GM12874 (cell line): ENCODE data around the gene SERPINA4.

Experiments
- TF ChIP-seq, protein P1 (sequence below): IDR thresholded peaks from 2 replicates; pipeline ENCODE4 v1.5.1; 2011; ENCODE audit warnings: low read depth, mild to moderate bottlenecking, control low read depth, low read length, moderate library complexity; ENCODE audit not compliant: insufficient read depth

The SERPINA4 gene

DNA sequence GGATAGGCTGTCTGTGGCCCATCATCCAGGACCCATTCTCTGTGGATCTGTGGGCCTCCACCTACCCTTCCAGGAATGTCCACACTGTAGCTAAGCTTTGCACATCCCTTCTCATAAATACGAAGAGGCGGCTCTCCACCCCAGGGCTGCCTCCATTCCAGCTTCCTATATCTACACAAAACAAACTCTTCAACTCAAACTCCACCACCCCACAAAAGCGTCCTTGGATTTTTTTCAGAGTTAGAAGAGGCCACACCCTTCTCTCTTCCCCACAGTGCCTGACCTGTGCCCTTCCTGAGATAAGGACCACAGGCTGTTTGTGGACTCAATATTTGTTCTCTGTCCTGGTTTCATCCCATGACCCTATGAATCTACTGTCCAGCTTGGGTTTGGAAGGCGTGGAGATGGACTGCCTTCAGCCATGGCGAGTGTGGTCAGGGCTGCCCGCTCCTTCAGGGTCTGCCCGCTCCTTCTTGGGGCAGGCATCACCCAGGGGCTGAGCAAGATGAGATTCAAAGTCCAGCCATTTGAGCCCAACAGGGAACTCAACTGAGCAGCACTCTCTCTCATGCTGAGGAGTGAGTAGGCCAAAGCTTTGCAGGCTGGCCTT is 39.0 kb upstream of the SERPINA4 start:
- TF ChIP-seq, protein P1, sequence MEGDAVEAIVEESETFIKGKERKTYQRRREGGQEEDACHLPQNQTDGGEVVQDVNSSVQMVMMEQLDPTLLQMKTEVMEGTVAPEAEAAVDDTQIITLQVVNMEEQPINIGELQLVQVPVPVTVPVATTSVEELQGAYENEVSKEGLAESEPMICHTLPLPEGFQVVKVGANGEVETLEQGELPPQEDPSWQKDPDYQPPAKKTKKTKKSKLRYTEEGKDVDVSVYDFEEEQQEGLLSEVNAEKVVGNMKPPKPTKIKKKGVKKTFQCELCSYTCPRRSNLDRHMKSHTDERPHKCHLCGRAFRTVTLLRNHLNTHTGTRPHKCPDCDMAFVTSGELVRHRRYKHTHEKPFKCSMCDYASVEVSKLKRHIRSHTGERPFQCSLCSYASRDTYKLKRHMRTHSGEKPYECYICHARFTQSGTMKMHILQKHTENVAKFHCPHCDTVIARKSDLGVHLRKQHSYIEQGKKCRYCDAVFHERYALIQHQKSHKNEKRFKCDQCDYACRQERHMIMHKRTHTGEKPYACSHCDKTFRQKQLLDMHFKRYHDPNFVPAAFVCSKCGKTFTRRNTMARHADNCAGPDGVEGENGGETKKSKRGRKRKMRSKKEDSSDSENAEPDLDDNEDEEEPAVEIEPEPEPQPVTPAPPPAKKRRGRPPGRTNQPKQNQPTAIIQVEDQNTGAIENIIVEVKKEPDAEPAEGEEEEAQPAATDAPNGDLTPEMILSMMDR: no peak

DNA sequence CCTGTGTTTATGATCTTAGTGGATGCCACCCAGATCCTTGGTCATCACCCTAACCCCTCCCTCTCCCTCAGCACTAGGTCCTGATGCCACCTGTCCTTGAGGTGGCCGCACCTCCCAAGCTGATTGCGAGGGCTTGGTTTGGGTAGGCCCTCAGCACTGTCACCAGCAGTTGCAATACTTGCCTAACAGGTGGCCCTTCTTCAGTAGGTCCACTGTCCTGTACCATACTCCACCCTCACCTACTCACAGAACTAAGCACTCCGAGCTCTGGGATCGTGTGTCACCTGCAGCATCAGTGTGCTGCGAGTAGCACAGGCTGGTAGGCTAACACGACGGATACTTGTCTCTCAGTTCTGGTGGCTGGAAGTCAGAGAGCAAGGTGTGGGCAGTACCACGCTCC is 38.0 kb upstream of the SERPINA4 start:
- TF ChIP-seq, protein P1: no peak

- TF ChIP-seq, protein P1: no peak
Measured at GRCh38 chr14:94524093-94524492, 37.1 kb upstream of the SERPINA4 start.

DNA sequence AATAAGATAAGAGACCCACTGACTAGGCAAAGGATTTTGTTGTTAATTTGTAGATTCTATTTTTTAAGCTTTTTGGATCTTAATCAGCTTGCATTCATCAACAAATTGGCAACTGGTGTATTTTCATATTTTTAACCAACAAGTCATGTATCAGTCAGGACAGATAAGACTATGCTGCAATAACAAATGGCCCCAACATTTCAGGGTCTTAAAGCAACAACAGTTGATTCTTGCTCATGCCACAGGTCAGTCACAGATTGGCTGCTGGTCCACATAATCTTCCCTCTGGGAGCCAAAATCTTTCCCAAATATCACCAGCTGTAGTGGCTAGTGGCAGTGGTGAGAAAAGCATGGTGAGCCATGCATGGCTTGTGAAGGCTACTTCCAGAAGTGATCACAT is 30.1 kb upstream of the SERPINA4 start:
- TF ChIP-seq, protein P1: no peak

DNA sequence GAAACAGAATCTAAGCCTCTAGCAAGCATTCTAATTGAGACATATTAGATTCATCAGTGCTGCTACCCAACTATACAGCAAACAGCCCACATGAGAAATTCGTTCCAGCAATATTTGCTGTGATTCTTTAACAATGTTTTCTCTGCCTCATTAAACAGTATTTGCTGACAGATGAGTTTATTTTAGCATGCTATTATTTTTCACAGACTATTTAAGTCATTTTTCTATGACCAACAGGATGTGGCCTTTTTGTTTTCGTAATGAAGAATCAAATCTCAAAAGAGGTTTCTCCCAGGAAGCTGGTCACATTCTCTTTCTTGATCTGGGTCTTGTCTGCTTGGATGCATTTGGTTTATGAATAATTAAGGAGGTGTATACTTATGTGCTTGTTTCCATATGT is 28.8 kb upstream of the SERPINA4 start:
- TF ChIP-seq, protein P1: no peak

DNA sequence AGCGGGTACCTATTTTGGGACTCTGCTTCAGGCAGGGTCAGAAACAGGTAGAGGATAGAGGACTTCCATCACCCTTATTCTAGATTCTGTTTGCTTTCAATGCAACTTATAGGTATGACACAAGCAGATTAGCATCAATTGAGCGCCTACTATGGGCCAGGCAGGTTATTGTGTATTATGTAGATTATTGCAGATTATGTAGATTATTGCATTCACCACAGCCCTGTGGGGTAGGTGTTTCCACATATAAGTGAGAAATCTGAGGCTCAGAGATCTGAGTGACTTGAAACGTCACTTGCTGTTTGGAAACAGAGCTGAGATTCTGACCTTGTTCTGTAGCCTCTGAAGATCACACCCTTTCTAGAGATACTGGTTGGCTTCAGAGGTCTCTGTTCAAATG is 25.7 kb upstream of the SERPINA4 start:
- TF ChIP-seq, protein P1: no peak

DNA sequence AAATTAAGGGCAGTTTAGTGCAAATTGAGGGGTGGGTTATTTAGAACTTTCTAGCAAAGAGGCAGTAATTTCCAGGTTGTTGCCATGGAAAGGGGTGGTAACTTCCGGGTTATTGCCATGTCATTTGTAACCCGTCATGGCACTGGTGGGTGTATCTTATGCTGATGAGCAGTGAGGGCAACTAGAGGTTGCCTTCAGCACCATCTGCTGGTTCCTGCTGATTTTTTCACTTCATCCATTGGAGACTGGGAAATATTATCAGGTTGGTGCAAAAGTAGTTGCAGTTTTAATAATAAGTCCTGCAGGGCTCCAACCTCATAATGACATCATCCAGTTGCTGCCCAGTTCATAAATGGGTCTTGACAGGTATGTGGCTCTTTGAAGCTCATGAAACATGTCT is 24.4 kb upstream of the SERPINA4 start:
- TF ChIP-seq, protein P1: no peak
